Duodenal mucosa (tissue), 2 donors: ENCODE data around the gene RAD9A.
A peak's percentile ranks its signal among the peaks of the same experiment; 100 is the strongest.

ENCODE experiments used
- H3K27ac ChIP-seq: one replicate; pipeline ENCODE4 v1.7.0; 2013; ENCODE audit warnings: low read depth, low read length
- H3K27me3 ChIP-seq, 2 donors: one replicate each; pipeline ENCODE4 v1.7.0; 2013; ENCODE audit warnings: low read length in 2 of 2, control low read depth in 1 of 2; ENCODE audit not compliant: insufficient read depth in 2 of 2, control insufficient read depth in 1 of 2
- H3K36me3 ChIP-seq, 2 donors: one replicate each; pipeline ENCODE4 v1.7.0; 2013; ENCODE audit warnings: low read length in 2 of 2, control low read depth in 1 of 2; ENCODE audit not compliant: insufficient read depth in 2 of 2, control insufficient read depth in 1 of 2
- H3K4me1 ChIP-seq, 2 donors: one replicate each; pipeline ENCODE4 v1.7.0; 2013; ENCODE audit warnings: low read length in 2 of 2, control low read depth in 1 of 2; ENCODE audit not compliant: insufficient read depth in 2 of 2, control insufficient read depth in 1 of 2
- H3K4me3 ChIP-seq, 2 donors: one replicate each; pipeline ENCODE4 v1.7.0; 2013; ENCODE audit warnings: low read length in 2 of 2, low read depth in 1 of 2
- H3K9ac ChIP-seq, 2 donors: one replicate each; pipeline ENCODE4 v1.7.0; 2013; ENCODE audit warnings: low read length in 2 of 2, low read depth in 1 of 2
- H3K9me3 ChIP-seq, 2 donors: one replicate each; pipeline ENCODE4 v1.7.0; 2013; ENCODE audit warnings: low read length in 2 of 2, control low read depth in 1 of 2; ENCODE audit not compliant: control insufficient read depth in 1 of 2

RAD9A gene

DNA sequence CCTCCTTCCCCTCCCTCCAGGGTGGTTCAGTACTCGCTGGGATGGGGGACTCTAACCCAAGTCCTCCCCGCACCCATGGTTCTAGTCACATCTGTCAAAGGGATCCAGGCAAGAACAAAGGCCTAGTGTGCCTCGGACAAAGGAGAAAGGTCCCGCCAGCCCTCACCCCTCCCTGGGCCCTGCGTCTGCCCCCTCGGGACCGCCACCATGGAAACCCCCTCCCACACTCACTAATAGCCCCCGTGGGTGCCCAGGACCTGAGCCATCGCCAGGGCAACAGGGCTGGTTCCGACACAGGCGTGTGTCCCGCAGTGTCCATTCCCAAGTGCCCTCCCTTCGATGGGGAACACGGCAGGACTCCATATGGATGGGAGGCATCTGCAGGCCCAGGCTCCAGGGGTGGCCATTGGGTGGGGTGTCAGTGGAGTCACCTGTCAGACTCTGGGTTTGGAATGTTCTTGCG is 18.6 kb downstream of the RAD9A start:
- Histone ChIP-seq H3K36me3 (no peaks in the 10 kb centered on the region), H3K27ac (no peak overlapping the region), H3K4me1 (peaks cover 9 to 53% of the 10 kb centered on the region in 2 donors), H3K4me3 (peak overlapping the region in 1 of 2 donors; percentile 13), H3K27me3 (peaks cover 6 to 15% of the 10 kb centered on the region in 2 donors), H3K9ac (no peak overlapping the region), H3K9me3 (no peaks in the 10 kb centered on the region)

DNA sequence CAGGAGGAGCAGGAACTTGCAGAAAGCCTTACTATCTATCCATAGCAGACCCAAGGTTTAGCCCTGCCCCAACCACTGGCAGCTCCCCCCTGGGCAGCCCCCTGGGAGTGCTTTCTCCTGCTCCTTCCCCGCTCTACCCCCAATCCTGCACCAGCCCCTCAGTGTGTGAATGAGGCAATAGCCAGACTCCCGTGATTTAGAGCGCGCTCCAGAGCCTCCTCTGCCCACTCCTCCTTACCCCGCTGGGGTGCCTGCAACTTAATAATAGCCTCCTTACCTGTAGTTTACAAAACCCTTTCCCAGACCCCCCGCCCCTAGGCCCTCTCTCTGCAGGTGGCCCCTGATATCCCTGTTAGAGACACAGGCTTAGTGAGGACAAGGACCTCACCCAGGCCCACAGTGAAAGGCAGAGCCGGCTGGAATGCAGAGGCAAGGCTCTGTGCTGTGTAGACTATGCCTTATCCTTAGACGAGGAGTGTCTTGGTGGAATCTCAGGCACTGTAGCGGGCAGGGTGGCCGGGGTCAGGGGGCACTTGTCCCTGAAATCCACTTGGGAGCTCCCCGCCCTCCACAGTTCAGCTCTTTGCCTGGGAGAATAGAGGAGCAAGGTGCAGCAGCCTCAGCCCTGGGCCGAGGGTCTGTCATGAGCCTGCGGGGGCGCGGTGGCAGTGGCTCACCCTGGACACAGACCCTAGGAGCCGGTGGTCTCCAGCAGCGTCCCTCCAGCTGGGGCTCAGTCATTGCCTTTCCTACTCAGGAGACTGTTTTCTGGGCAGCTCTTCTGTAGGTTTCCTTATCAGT is 19.4 kb downstream of the RAD9A start:
- H3K27ac ChIP-seq: no peak overlapping the region
- H3K4me3 ChIP-seq: no peak overlapping the region
- peaks cover 6 to 15% of the 10 kb centered on the region in 2 donors for H3K27me3 ChIP-seq
- H3K9ac ChIP-seq: no peak overlapping the region
- H3K36me3 ChIP-seq: no peaks in the 10 kb centered on the region
- H3K9me3 ChIP-seq: no peaks in the 10 kb centered on the region
- peaks cover 14 to 46% of the 10 kb centered on the region in 2 donors for H3K4me1 ChIP-seq

DNA sequence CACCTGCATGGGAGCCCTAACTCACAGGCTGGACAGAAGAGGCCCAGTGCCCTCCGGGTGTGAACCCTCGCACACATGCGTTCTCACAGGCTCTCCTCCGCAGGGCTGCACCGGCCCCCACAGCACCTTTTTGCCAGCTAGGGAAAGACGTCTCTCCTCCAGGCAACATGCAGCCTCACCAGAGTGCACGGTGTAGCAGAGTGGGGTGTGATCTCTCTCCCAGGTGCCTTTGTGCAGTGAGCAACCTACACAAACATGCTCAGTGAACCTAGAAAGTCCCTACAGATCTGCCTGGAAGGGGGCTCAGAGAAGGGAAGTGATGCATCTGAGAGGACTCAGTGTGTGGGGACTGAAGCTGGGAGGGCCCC is 20.0 kb downstream of the RAD9A start:
- Histone ChIP-seq H3K9ac (no peak overlapping the region), H3K4me3 (no peak overlapping the region), H3K27ac (no peak overlapping the region), H3K9me3 (no peaks in the 10 kb centered on the region), H3K36me3 (no peaks in the 10 kb centered on the region), H3K27me3 (peaks cover 6 to 15% of the 10 kb centered on the region in 2 donors), H3K4me1 (peaks cover 17 to 42% of the 10 kb centered on the region in 2 donors)

DNA sequence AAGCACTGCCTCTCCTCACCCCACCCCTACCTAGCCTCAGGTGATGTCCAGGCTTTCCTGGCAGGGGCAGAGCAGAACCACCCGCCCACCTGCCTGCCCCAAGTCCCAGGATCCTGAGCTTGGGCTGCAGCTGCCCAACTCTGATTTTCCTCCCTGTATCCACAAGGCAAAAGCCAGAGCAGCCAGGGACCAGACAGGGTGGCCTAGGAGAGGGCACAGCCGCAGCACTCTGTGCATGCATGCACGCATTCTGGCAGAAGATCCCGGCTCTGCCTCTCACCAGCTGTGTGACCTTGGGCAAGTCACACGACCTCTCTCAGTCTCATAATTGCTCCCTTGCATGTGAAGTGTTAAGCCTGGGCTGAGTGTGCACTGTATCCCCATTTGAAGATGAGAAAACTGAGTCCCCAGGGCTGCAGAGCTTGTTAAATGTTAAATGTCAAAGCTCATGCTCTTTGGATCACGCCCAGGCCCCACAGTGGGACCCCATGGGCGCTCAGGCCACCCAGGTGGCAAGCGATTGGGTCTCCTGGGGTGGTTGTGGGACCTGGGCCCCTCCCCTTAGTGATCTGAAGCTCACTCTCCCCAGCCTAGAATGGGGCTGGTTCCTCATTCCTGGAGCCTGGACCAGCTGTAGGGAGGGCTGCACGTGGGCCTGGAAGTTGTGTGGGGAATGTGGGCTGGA is 20.9 kb downstream of the RAD9A start:
- peaks cover 19 to 33% of the 10 kb centered on the region in 2 donors for H3K4me1 ChIP-seq
- H3K27ac ChIP-seq: no peak overlapping the region
- no peaks in the 10 kb centered on the region for H3K36me3 ChIP-seq
- H3K9me3 ChIP-seq: no peaks in the 10 kb centered on the region
- no peak overlapping the region for H3K9ac ChIP-seq
- no peak overlapping the region for H3K4me3 ChIP-seq
- H3K27me3 ChIP-seq: peaks cover 6 to 15% of the 10 kb centered on the region in 2 donors

- H3K9me3 ChIP-seq: no peaks in the 10 kb centered on the region
- H3K27me3 ChIP-seq: peaks cover 6 to 15% of the 10 kb centered on the region in 2 donors
- H3K4me3 ChIP-seq: no peak overlapping the region
- H3K9ac ChIP-seq: no peak overlapping the region
- no peak overlapping the region for H3K27ac ChIP-seq
- no peaks in the 10 kb centered on the region for H3K36me3 ChIP-seq
- H3K4me1 ChIP-seq: peaks cover 19 to 27% of the 10 kb centered on the region in 2 donors
These were observed 21.6 kb downstream of the RAD9A start for GRCh38 chr11:67413266-67413849.

GRCh38 chr11:67415501-67416304 is 23.9 kb downstream of the RAD9A start, which contains the start of gene CARNS1:
TSS of gene CARNS1 (plus strand) at chr11:67415678. CDS start at chr11:67416200, 522 bp downstream.
- Histone ChIP-seq H3K9me3 (no peaks in the 10 kb centered on the region), H3K36me3 (no peaks in the 10 kb centered on the region), H3K9ac (no peak within 1 kb of the TSS), H3K4me3 (peak within 1 kb of the TSS; percentile 4 to 29), H3K27ac (no peak within 1 kb of the TSS), H3K27me3 (peaks cover 6 to 9% of the 10 kb centered on the region in 2 donors), H3K4me1 (peaks cover 19 to 22% of the 10 kb centered on the region in 2 donors)

- Histone ChIP-seq H3K27ac (no peak overlapping the region), H3K36me3 (no peaks in the 10 kb centered on the region), H3K4me3 (no peak overlapping the region), H3K4me1 (peaks cover 19 to 27% of the 10 kb centered on the region in 2 donors), H3K9me3 (no peaks in the 10 kb centered on the region), H3K27me3 (peaks cover 2 to 5% of the 10 kb centered on the region in 2 donors), H3K9ac (no peak overlapping the region)
These were observed 24.9 kb downstream of the RAD9A start for GRCh38 chr11:67416416-67417335.

GRCh38 chr11:67417425-67417824 is 25.6 kb downstream of the RAD9A start:
- H3K27me3 ChIP-seq: no peaks in the 10 kb centered on the region

More at GRCh38 chr11:67417425-67417824, 25.6 kb downstream of the RAD9A start:
- peaks cover 19 to 27% of the 10 kb centered on the region in 2 donors for H3K4me1 ChIP-seq
- H3K4me3 ChIP-seq: no peak overlapping the region
- H3K9ac ChIP-seq: no peak overlapping the region
- H3K9me3 ChIP-seq: no peaks in the 10 kb centered on the region
- H3K27ac ChIP-seq: no peak overlapping the region
- H3K36me3 ChIP-seq: no peaks in the 10 kb centered on the region
